ENCODE measurements around the gene KDELR3. TPM values are rescaled to one million over a fixed set of nuclear protein-coding genes. Genes with fewer than 3 reads are reported as not detected.

KDELR3 gene
- not detected for total RNA-seq (ENCODE audit: unreplicated experiment)
- long read RNA-seq: 0 reads

DNA sequence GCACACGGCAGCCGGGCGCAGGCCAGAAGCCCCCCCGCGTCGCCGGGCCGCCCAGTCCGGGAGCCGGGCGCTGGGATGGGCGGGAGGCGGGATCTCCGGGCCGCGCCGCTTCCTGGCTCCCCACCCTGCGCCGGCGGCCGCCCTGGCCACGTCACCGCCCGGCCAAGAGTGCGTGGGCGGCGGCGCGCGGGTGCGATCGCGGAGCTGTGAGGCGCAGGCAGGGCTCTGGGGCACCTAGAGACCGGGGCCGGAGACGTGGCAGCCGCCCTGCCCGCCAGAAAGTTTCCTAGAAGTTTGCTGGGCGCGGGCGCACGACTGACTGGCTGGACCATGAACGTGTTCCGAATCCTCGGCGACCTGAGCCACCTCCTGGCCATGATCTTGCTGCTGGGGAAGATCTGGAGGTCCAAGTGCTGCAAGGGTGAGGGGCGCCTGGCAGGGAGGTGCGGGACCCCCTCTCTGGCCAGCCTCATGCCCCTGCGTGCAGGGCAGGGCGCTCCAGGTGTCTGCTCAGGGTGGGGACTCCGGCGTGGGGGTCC lies at the start of gene KDELR3:
Gene KDELR3 (plus strand): TSS at position 193 of the 539 bp plus-strand sequence. CDS start 138 bp downstream, at position 331.
- TF ChIP-seq, protein P1, sequence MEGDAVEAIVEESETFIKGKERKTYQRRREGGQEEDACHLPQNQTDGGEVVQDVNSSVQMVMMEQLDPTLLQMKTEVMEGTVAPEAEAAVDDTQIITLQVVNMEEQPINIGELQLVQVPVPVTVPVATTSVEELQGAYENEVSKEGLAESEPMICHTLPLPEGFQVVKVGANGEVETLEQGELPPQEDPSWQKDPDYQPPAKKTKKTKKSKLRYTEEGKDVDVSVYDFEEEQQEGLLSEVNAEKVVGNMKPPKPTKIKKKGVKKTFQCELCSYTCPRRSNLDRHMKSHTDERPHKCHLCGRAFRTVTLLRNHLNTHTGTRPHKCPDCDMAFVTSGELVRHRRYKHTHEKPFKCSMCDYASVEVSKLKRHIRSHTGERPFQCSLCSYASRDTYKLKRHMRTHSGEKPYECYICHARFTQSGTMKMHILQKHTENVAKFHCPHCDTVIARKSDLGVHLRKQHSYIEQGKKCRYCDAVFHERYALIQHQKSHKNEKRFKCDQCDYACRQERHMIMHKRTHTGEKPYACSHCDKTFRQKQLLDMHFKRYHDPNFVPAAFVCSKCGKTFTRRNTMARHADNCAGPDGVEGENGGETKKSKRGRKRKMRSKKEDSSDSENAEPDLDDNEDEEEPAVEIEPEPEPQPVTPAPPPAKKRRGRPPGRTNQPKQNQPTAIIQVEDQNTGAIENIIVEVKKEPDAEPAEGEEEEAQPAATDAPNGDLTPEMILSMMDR (IDR thresholded peaks at IDR 0.05; ENCODE audit: partially characterized antibody, unreplicated experiment): no peak
- Mint-ChIP-seq H3K9me3 (ENCODE audit: unreplicated experiment) (no peaks in the 10 kb centered on the region), H3K4me1 (ENCODE audit: low read depth, unreplicated experiment) (peaks cover 9% of the 10 kb centered on the region), H3K36me3 (ENCODE audit: unreplicated experiment) (no peaks in the 10 kb centered on the region), H3K27ac (ENCODE audit: unreplicated experiment) (no peak within 1 kb of the TSS), H3K4me3 (ENCODE audit: unreplicated experiment) (peak within 1 kb of the TSS; percentile 64), H3K27me3 (ENCODE audit: unreplicated experiment) (peaks cover 12% of the 10 kb centered on the region)
- DNase-seq: no peak

DNA sequence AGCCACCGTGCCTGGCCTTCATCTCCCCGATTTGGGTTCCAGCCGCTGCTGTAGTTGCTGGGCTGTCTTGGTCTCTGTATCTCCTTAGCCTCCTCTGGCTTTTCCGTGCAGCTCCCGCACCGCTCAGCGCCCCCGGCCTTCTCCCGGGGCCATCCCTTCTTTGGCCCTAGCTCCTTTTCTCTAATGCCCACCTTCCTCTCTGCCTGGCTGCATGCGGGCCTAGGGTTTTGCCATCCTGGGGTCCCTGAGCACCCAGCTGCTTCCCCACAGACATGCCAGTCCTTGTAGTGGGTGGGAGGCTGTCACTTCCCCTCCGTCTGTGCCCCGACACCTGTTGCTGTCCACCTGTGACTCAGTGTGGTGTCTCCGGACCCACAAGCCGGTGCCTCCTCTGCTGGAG lies 49.3 kb upstream of the KDELR3 start:
- peaks cover 3% of the 10 kb centered on the region for H3K4me1 Mint-ChIP-seq (ENCODE audit: low read depth, unreplicated experiment)
- DNase-seq: peak; percentile 6
- no peaks in the 10 kb centered on the region for H3K36me3 Mint-ChIP-seq (ENCODE audit: unreplicated experiment)
- H3K27me3 Mint-ChIP-seq (ENCODE audit: unreplicated experiment): peaks cover 3% of the 10 kb centered on the region
- H3K9me3 Mint-ChIP-seq (ENCODE audit: unreplicated experiment): peaks cover 5% of the 10 kb centered on the region
- no peak overlapping the region for H3K4me3 Mint-ChIP-seq (ENCODE audit: unreplicated experiment)
- no peak overlapping the region for H3K27ac Mint-ChIP-seq (ENCODE audit: unreplicated experiment)
- TF ChIP-seq, protein P1 (IDR thresholded peaks at IDR 0.05; ENCODE audit: partially characterized antibody, unreplicated experiment): no peak

DNA sequence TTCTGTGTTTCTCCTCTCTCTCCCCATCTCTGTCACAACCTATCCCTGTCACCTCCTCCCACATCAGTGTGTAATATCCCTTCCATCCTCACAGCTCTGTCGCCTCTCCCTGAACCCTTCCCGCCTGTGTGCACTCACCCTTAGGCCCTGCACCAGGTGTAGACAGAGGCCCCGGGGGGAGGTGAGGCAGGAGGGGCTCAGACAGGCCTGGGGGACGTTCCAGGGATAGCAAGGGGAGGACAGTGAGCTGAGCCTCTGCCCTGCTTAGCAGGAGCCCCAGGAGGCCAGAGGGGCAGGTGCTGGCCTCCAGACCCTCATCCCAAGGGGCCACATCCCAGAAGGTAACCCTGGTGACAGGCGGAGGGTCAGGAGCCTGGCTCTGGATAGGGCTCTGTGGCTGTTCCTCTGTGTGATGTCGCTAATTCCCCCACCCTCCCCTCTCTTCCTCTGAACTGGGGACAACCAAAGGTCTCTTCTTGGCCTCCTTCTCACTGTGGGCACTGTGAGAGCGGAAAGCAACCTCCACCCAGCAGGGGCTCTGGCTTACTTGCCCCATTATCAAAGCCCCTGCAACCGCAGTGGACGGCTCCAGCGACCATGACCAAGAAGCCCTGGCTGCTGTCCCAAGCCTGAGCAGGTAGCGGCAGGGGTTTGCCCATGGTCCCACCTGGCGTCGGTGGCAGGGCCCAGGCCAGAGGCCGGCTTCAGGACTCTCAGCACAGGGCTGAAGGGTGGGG lies 48.6 kb upstream of the KDELR3 start:
- H3K27me3 Mint-ChIP-seq (ENCODE audit: unreplicated experiment): peaks cover 3% of the 10 kb centered on the region
- H3K36me3 Mint-ChIP-seq (ENCODE audit: unreplicated experiment): no peaks in the 10 kb centered on the region
- DNase-seq: peak; percentile 12
- H3K4me1 Mint-ChIP-seq (ENCODE audit: low read depth, unreplicated experiment): peaks cover 3% of the 10 kb centered on the region
- H3K9me3 Mint-ChIP-seq (ENCODE audit: unreplicated experiment): peaks cover 5% of the 10 kb centered on the region
- H3K4me3 Mint-ChIP-seq (ENCODE audit: unreplicated experiment): no peak overlapping the region
- H3K27ac Mint-ChIP-seq (ENCODE audit: unreplicated experiment): no peak overlapping the region
- TF ChIP-seq, protein P1 (IDR thresholded peaks at IDR 0.05; ENCODE audit: partially characterized antibody, unreplicated experiment): no peak

DNA sequence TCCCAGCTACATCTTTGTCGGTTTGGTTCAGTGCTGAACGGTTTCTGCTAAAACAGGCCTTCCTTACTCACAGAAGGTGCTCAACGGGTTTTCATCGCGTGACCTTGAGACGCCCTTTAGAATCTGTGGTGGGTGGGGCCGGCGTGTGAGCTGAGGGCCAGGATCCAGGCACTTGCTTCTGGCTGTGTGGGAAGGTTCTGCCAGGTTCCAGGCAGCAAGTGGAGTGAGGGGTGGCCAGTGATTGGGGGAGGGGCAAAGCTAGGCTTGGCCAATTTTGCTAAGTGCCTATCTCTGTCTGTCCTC lies 48.1 kb upstream of the KDELR3 start:
- no peaks in the 10 kb centered on the region for H3K36me3 Mint-ChIP-seq (ENCODE audit: unreplicated experiment)
- H3K27ac Mint-ChIP-seq (ENCODE audit: unreplicated experiment): no peak overlapping the region
- H3K4me1 Mint-ChIP-seq (ENCODE audit: low read depth, unreplicated experiment): peaks cover 3% of the 10 kb centered on the region
- peaks cover 3% of the 10 kb centered on the region for H3K27me3 Mint-ChIP-seq (ENCODE audit: unreplicated experiment)
- TF ChIP-seq, protein P1 (IDR thresholded peaks at IDR 0.05; ENCODE audit: partially characterized antibody, unreplicated experiment): no peak
- no peak for DNase-seq
- peaks cover 5% of the 10 kb centered on the region for H3K9me3 Mint-ChIP-seq (ENCODE audit: unreplicated experiment)
- no peak overlapping the region for H3K4me3 Mint-ChIP-seq (ENCODE audit: unreplicated experiment)

DNA sequence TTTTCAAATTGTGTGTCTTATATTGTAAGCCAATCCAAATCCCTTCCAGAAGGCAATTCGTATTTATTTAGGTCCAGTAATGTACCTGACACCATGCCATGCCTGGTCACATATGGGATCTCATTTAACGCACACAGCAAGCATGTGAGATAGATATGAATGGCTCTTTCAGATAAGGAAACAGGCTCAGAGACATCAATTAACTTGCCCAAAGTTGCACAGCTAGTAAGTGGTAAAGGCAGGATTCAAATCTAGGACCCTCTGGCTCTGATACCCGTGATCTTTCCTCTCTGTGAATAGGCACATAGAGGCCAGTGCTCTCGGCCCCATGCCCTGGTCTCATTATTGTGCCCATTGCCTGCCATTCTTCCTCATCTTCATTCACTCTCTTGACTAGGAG lies 47.2 kb upstream of the KDELR3 start:
- Mint-ChIP-seq H3K4me3 (ENCODE audit: unreplicated experiment) (no peak overlapping the region), H3K36me3 (ENCODE audit: unreplicated experiment) (no peaks in the 10 kb centered on the region)

More for the DNA sequence above, 47.2 kb upstream of the KDELR3 start:
- no peak for DNase-seq
- Mint-ChIP-seq H3K27ac (ENCODE audit: unreplicated experiment) (no peak overlapping the region), H3K27me3 (ENCODE audit: unreplicated experiment) (peaks cover 3% of the 10 kb centered on the region), H3K9me3 (ENCODE audit: unreplicated experiment) (peaks cover 4% of the 10 kb centered on the region), H3K4me1 (ENCODE audit: low read depth, unreplicated experiment) (no peaks in the 10 kb centered on the region)
- TF ChIP-seq, protein P1 (IDR thresholded peaks at IDR 0.05; ENCODE audit: partially characterized antibody, unreplicated experiment): no peak
